Tibial artery (tissue), 4 donors: ENCODE data around the gene APOBEC2.

Experiments
- DNase-seq, 2 donors: peaks; one replicate each; pipeline ENCODE4 v3.0.0-alpha.2; 2019
- H3K27ac ChIP-seq, 2 donors: fragments of 200-600 bp; sonication (generic) in 1 of 2; 1 replicate in 1 of 2; 2 replicates in 1 of 2; pipeline ENCODE4 v1.5.1; 2018 to 2019; ENCODE audit warnings: mild to moderate bottlenecking in 1 of 2
- H3K27me3 ChIP-seq, 2 donors: fragments of 200-600 bp; sonication (generic) in 1 of 2; one replicate each; pipeline versions ENCODE4 v1.5.1 to v1.6.0; 2016 to 2019
- H3K36me3 ChIP-seq, 3 donors: fragments of 200-600 bp; sonication (generic) in 2 of 3; one replicate each; pipeline ENCODE4 v1.5.1; 2016 to 2019; ENCODE audit warnings: mild to moderate bottlenecking in 2 of 3
- H3K4me1 ChIP-seq, 4 donors: fragments of 200-600 bp; sonication (generic) in 2 of 4; 1 replicate in 3 of 4; 2 replicates in 1 of 4; pipeline ENCODE4 v1.5.1; 2016 to 2019
- H3K4me3 ChIP-seq, 2 donors: fragments of 200-600 bp; sonication (generic) in 1 of 2; 1 replicate in 1 of 2; 2 replicates in 1 of 2; pipeline ENCODE4 v1.5.1; 2018 to 2019; ENCODE audit warnings: mild to moderate bottlenecking in 2 of 2
- H3K9me3 ChIP-seq, 3 donors: fragments of 200-600 bp; sonication (generic) in 1 of 3; one replicate each; pipeline ENCODE4 v1.5.1; 2016 to 2019
- CTCF ChIP-seq, 2 experiments: fragments of 200-600 bp in 1 of 2; fragments of 450-650 bp in 1 of 2; IDR thresholded peaks; one replicate each; pipeline ENCODE4 v1.5.1; 2017 to 2019; ENCODE audit warnings: antibody characterized with exemption in 2 of 2, mild to moderate bottlenecking in 1 of 2, moderate library complexity in 1 of 2
- intact Hi-C: fragments of 100-400 bp; cut with DNase I; formaldehyde crosslinking; loops from one replicate; pipeline ENCODE4 v1.15.0; 2023; ENCODE audit warnings: low total_unique reads

The APOBEC2 gene

DNA sequence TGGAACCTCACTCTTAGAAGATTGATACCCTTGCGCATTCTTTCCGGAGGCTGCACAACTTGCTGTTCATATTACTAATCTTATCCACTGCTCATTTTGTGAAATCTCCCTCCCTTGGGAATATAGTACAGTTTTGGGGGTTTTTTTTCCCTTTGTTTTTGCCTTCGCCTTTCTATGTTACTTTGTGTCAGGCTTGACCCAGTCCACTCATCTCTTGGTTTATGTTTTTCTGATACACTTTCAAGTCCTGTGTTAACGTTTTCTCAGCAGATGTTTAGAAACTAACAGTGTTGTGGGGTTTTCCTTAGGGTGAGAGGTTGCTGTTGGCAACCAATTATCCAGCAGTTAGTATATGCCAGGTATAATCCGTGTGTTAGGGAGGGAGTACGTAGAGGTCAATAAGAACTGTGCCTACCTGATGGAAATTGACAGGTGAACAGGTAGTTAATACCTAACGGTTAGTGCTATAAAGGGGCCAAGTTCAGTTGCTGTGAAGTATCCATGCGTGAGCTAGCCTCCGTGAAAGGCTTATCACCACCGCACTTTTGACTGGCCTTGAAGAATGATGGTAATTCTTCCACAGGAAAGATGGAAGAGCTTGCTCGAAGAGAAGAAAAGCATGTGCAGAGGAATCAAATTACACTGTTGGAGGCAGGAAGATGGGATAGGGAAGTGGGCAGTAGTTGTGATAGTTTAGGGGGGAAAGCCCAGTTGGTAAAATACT lies 21.1 kb downstream of the APOBEC2 start:
- no peaks in the 10 kb centered on the region for H3K9me3 ChIP-seq
- intact Hi-C loops = no loop called here
- H3K36me3 ChIP-seq = peaks cover 0 to 7% (median under 1%) of the 10 kb centered on the region in 3 donors
- no peak for DNase-seq
- no peak for TF ChIP-seq CTCF (IDR thresholded peaks at IDR 0.05)
- H3K4me1 ChIP-seq = peaks cover 5 to 39% (median 25%) of the 10 kb centered on the region in 4 donors
- no peaks in the 10 kb centered on the region for H3K27me3 ChIP-seq
- H3K27ac ChIP-seq = peak overlapping the region; percentile 99
- H3K4me3 ChIP-seq = peak overlapping the region; percentile 85 to 89

GRCh38 chr6:41074692-41075436 lies 21.9 kb downstream of the APOBEC2 start:
- H3K36me3 ChIP-seq = peaks cover 4 to 7% (median 6%) of the 10 kb centered on the region in 3 donors
- H3K9me3 ChIP-seq = no peaks in the 10 kb centered on the region
- H3K27ac ChIP-seq = peak overlapping the region; percentile 99
- peak overlapping the region; percentile 85 to 89 for H3K4me3 ChIP-seq
- intact Hi-C loops = no loop called here
- no peak for TF ChIP-seq CTCF (IDR thresholded peaks at IDR 0.05)
- peaks cover 5 to 39% (median 25%) of the 10 kb centered on the region in 4 donors for H3K4me1 ChIP-seq
- H3K27me3 ChIP-seq = no peaks in the 10 kb centered on the region
- DNase-seq = peak in 1 of 2 donors; percentile 55

- TF ChIP-seq CTCF (IDR thresholded peaks at IDR 0.05) = no peak
- peaks cover 13 to 17% (median 15%) of the 10 kb centered on the region in 3 donors for H3K36me3 ChIP-seq
- intact Hi-C loops = no loop called here
- H3K27me3 ChIP-seq = no peaks in the 10 kb centered on the region
- H3K9me3 ChIP-seq = no peaks in the 10 kb centered on the region
- H3K4me1 ChIP-seq = peaks cover 5 to 32% (median 20%) of the 10 kb centered on the region in 4 donors
- DNase-seq = no peak
- peak overlapping the region; percentile 99 for H3K27ac ChIP-seq
- peak overlapping the region in 1 of 2 donors; percentile 85 for H3K4me3 ChIP-seq
Observed at GRCh38 chr6:41075651-41076626, 22.9 kb downstream of the APOBEC2 start.

- no peaks in the 10 kb centered on the region for H3K9me3 ChIP-seq
- peaks cover under 1 to 29% (median 18%) of the 10 kb centered on the region in 4 donors for H3K4me1 ChIP-seq
- no peak for TF ChIP-seq CTCF (IDR thresholded peaks at IDR 0.05)
- no peak overlapping the region for H3K27ac ChIP-seq
- H3K4me3 ChIP-seq = no peak overlapping the region
- intact Hi-C loops = no loop called here
- DNase-seq = no peak
- H3K36me3 ChIP-seq = peaks cover 13 to 21% (median 19%) of the 10 kb centered on the region in 3 donors
- no peaks in the 10 kb centered on the region for H3K27me3 ChIP-seq
Observed at GRCh38 chr6:41077536-41077935, 24.5 kb downstream of the APOBEC2 start.

GRCh38 chr6:41078101-41078500 lies 25.1 kb downstream of the APOBEC2 start:
- TF ChIP-seq CTCF (IDR thresholded peaks at IDR 0.05) = no peak
- intact Hi-C loops = no loop called here
- Histone ChIP-seq H3K9me3 (no peaks in the 10 kb centered on the region), H3K4me1 (peaks cover 0 to 29% (median 18%) of the 10 kb centered on the region in 4 donors), H3K36me3 (peaks cover 13 to 21% (median 19%) of the 10 kb centered on the region in 3 donors), H3K27me3 (no peaks in the 10 kb centered on the region), H3K4me3 (no peak overlapping the region), H3K27ac (no peak overlapping the region)
- no peak for DNase-seq
